Small intestine (tissue), 7 donors: ENCODE results near the gene GON7. TPM values are rescaled to one million over a fixed set of nuclear protein-coding genes. Genes with fewer than 3 reads are reported as not detected.
"Not testable (repeated sequence)": the region's sequence is repeated elsewhere in the genome, so short reads cannot be mapped to it uniquely, and the experiment has no call there.

Source experiments
- DNase-seq, 2 donors: peaks; one replicate each; pipeline versions ENCODE4 v3.0.0 to v3.0.0-alpha.2; 2013
- FAIRE-seq: peaks from 2 replicates; lab custom pipeline; 2012; peaks lifted over from hg19 to GRCh38; lab: Jason Lieb, UNC
- H3K27ac ChIP-seq, 3 donors: one replicate each; pipeline ENCODE4 v1.5.1; 2013; ENCODE audit warnings: low read length in 2 of 3, mild to moderate bottlenecking in 2 of 3, control low read depth in 1 of 3, inconsistent platforms in 1 of 3, low read depth in 1 of 3, moderate library complexity in 1 of 3
- H3K27me3 ChIP-seq, 3 donors: one replicate each; pipeline ENCODE4 v1.6.1; 2013; ENCODE audit warnings: low read length in 3 of 3, inconsistent platforms in 1 of 3; ENCODE audit not compliant: control insufficient read depth in 3 of 3, insufficient read depth in 3 of 3
- H3K36me3 ChIP-seq, 3 donors: one replicate each; pipeline ENCODE4 v1.6.1; 2013; ENCODE audit warnings: low read length in 3 of 3, inconsistent platforms in 1 of 3, low read depth in 1 of 3, mild to moderate bottlenecking in 1 of 3, moderate library complexity in 1 of 3; ENCODE audit not compliant: control insufficient read depth in 3 of 3, insufficient read depth in 2 of 3
- H3K4me1 ChIP-seq, 3 donors: one replicate each; pipeline ENCODE4 v1.6.1; 2013; ENCODE audit warnings: low read length in 2 of 3, inconsistent platforms in 1 of 3, low read depth in 1 of 3, mild to moderate bottlenecking in 1 of 3, moderate library complexity in 1 of 3; ENCODE audit not compliant: control insufficient read depth in 3 of 3, insufficient read depth in 2 of 3
- H3K4me3 ChIP-seq, 3 donors: one replicate each; pipeline ENCODE4 v1.5.1; 2013; ENCODE audit warnings: low read length in 3 of 3, control low read depth in 1 of 3, inconsistent platforms in 1 of 3, low read depth in 1 of 3, mild to moderate bottlenecking in 1 of 3, moderate library complexity in 1 of 3
- H3K9me3 ChIP-seq, 2 donors: one replicate each; pipeline ENCODE4 v1.6.1; 2013; ENCODE audit warnings: low read depth in 1 of 2, low read length in 1 of 2; ENCODE audit not compliant: control insufficient read depth in 2 of 2, insufficient read depth in 1 of 2
- WGBS, 3 donors: extraction: QIAGEN DNeasy Blood & Tissue Kit; methylation state at CpG; one replicate each; pipeline ENCODE4 v1.1.7; 2013; 5-methylcytosine and 5-hydroxymethylcytosine counted together
- polyA plus RNA-seq, 4 donors: library from polyadenylated mRNA; stranded (reverse) in 3 of 4; unstranded in 1 of 4; fragments of 200-250 nt in 3 of 4; fragments of 120-200 nt in 1 of 4; gene quantifications; one replicate each; pipeline versions ENCODE4 v1.2.1 to v1.2.3, GENCODE V29; 2013
- donor health status: healthy with polysubstance abuse.
- donor health status: control.
- donor health status: control.
- donor health status: Bipolar disorder and iron deficiency.
- donor health status: healthy.

The GON7 gene
- polyA plus RNA-seq, 4 donors = 16.2 to 43.2 (median 29.4) TPM

- DNase-seq, H3K36me3 ChIP-seq, H3K4me3 ChIP-seq, H3K9me3 ChIP-seq, H3K4me1 ChIP-seq, H3K27me3 ChIP-seq, H3K27ac ChIP-seq, FAIRE-seq: not testable (repeated sequence)
- WGBS, 3 donors = 84 to 89% (median 88%) methylated on average over 7 of the region's 7 CpGs
Observed at GRCh38 chr14:93158349-93158748, 48.5 kb downstream of the GON7 start.

GRCh38 chr14:93156693-93157369, 50.0 kb downstream of the GON7 start:
- DNase-seq (peak in 1 of 2 donors; percentile 25), FAIRE-seq (no peak)
- Histone ChIP-seq H3K36me3 (no peaks in the 10 kb centered on the region), H3K4me1 (peaks cover 0 to under 1% (median 0%) of the 10 kb centered on the region in 3 donors), H3K9me3 (no peaks in the 10 kb centered on the region), H3K27me3 (no peaks in the 10 kb centered on the region), H3K4me3 (no peak overlapping the region), H3K27ac (no peak overlapping the region)
- 73 to 84% (median 78%) methylated on average over 8 of the region's 8 CpGs for WGBS, 3 donors

- Histone ChIP-seq H3K9me3 (no peaks in the 10 kb centered on the region), H3K4me3 (no peak overlapping the region), H3K36me3 (no peaks in the 10 kb centered on the region), H3K4me1 (peaks cover 0 to 3% (median 0%) of the 10 kb centered on the region in 3 donors), H3K27ac (no peak overlapping the region), H3K27me3 (no peaks in the 10 kb centered on the region)
- 78 to 85% (median 83%) methylated on average over 2 of the region's 2 CpGs for WGBS, 3 donors
- FAIRE-seq (no peak), DNase-seq (no peak)
Observed at GRCh38 chr14:93155667-93156066, 51.2 kb downstream of the GON7 start.

GRCh38 chr14:93153121-93153520, 53.7 kb downstream of the GON7 start:
- no peak for FAIRE-seq
- WGBS, 3 donors = 77 to 85% (median 84%) methylated on average over 7 of the region's 7 CpGs
- H3K27ac ChIP-seq = no peak overlapping the region
- H3K4me3 ChIP-seq = no peak overlapping the region
- H3K36me3 ChIP-seq = no peaks in the 10 kb centered on the region
- peaks cover 0 to 2% of the 10 kb centered on the region in 2 donors for H3K9me3 ChIP-seq
- no peak for DNase-seq
- peaks cover 0 to 15% (median 0%) of the 10 kb centered on the region in 3 donors for H3K4me1 ChIP-seq
- no peaks in the 10 kb centered on the region for H3K27me3 ChIP-seq

Other genes with a start within 250 kb of the GON7 start
- gene ITPK1, start 91.1 kb downstream of the GON7 start, polyA plus RNA-seq = 100 to 1,000 TPM in 3 of 4 donors, 10 to 100 TPM in 1; 98.8 to 153 (median 138) TPM
- 10 to 100 TPM; 14.5 to 31.2 (median 23.7) TPM for gene MOAP1, start 22.2 kb downstream of the GON7 start, polyA plus RNA-seq
- gene LYSET, start 21.7 kb downstream of the GON7 start, polyA plus RNA-seq = 10 to 100 TPM; 26.2 to 50.4 (median 27.8) TPM
- 10 to 100 TPM; 12.7 to 19.0 (median 13.8) TPM for gene UBR7, start 191 bp upstream of the GON7 start, polyA plus RNA-seq
- 10 to 100 TPM in 2 of 4 donors, 1 to 10 TPM in 2; 9.5 to 40.2 (median 9.9) TPM for gene BTBD7, start 126.0 kb upstream of the GON7 start, polyA plus RNA-seq
- not detected for gene COX8C, start 140.1 kb upstream of the GON7 start, polyA plus RNA-seq
- gene UNC79, start 223.9 kb upstream of the GON7 start, polyA plus RNA-seq = under 1 TPM in 2 of 4 donors, not detected in 2; 0.18 to 0.41 TPM